Hepatocyte (in vitro differentiated cells): ENCODE measurements around the gene C5orf63. TPM values are rescaled to one million over a fixed set of nuclear protein-coding genes. Genes with fewer than 3 reads are reported as not detected.

Experiments used
- DNase-seq: peaks from one replicate; pipeline ENCODE4 v3.0.0-alpha.2; 2016; ENCODE audit warnings: low spot score
- H2AFZ ChIP-seq: fragments of 200-600 bp; sonication (generic); 2 replicates; pipeline ENCODE4 v1.6.0; 2016; ENCODE audit warnings: antibody characterized with exemption, mild to moderate bottlenecking
- H3K27ac ChIP-seq: fragments of 200-600 bp; sonication (generic); 2 replicates; pipeline ENCODE4 v1.5.1; 2016; ENCODE audit warnings: mild to moderate bottlenecking
- H3K27me3 ChIP-seq: fragments of 200-600 bp; sonication (generic); 2 replicates; pipeline ENCODE4 v1.6.1; 2016
- H3K36me3 ChIP-seq: fragments of 200-600 bp; sonication (generic); replicated peaks from 2 replicates; pipeline ENCODE4 v1.5.1; 2016; ENCODE audit warnings: low read depth; ENCODE audit not compliant: insufficient read depth
- H3K4me1 ChIP-seq: fragments of 200-600 bp; sonication (generic); 2 replicates; pipeline ENCODE4 v1.5.1; 2016; ENCODE audit warnings: mild to moderate bottlenecking, moderate library complexity; ENCODE audit not compliant: insufficient read depth
- H3K4me2 ChIP-seq: fragments of 200-600 bp; sonication (generic); 2 replicates; pipeline ENCODE4 v1.6.0; 2016
- H3K4me3 ChIP-seq: fragments of 200-600 bp; sonication (generic); 2 replicates; pipeline ENCODE4 v1.5.1; 2016; ENCODE audit warnings: mild to moderate bottlenecking
- H3K79me2 ChIP-seq: fragments of 200-600 bp; sonication (generic); 2 replicates; pipeline ENCODE4 v1.6.0; 2017; ENCODE audit warnings: mild to moderate bottlenecking
- H3K9me2 ChIP-seq: fragments of 200-600 bp; sonication (generic); replicated peaks from 2 replicates; pipeline ENCODE4 v1.6.0; 2017; ENCODE audit warnings: mild to moderate bottlenecking; ENCODE audit not compliant: insufficient read depth
- H3K9me3 ChIP-seq: fragments of 200-600 bp; sonication (generic); 2 replicates; pipeline ENCODE4 v1.5.1; 2016; ENCODE audit warnings: low read depth, mild to moderate bottlenecking
- H4K20me1 ChIP-seq: fragments of 200-600 bp; sonication (generic); 2 replicates; pipeline ENCODE4 v1.6.0; 2016; ENCODE audit warnings: mild to moderate bottlenecking; ENCODE audit not compliant: insufficient read depth, poor library complexity, severe bottlenecking
- EZH2 ChIP-seq: fragments of 200-600 bp; sonication (generic); IDR thresholded peaks from 2 replicates; pipeline ENCODE4 v1.6.1; 2016; ENCODE audit warnings: antibody characterized with exemption, mild to moderate bottlenecking, borderline replicate concordance
- EZH2phosphoT487 ChIP-seq: fragments of 200-600 bp; sonication (generic); IDR thresholded peaks from one replicate; pipeline ENCODE4 v1.6.1; 2018; ENCODE audit warnings: antibody characterized with exemption, mild to moderate bottlenecking, low read depth, moderate library complexity; ENCODE audit not compliant: unreplicated experiment, severe bottlenecking
- WGBS: methylation state at CpG from one replicate; pipeline ENCODE4 v1.1.6; 2016; ENCODE audit warnings: low lambda C conversion rate; ENCODE audit errors: missing lambda C conversion rate; 5-methylcytosine and 5-hydroxymethylcytosine counted together
- polyA plus RNA-seq: library from polyadenylated mRNA; unstranded; fragments of >200 nt; fragmentation: Nextera tagmentation; extraction: Ambion mirVana; gene quantifications from 2 replicates; pipeline ENCODE4 v1.2.1, GENCODE V29; 2016
- total RNA-seq: library from RNA; depleted of rRNA; stranded (reverse); fragments of >200 nt; gene quantifications from 2 replicates; pipeline ENCODE4 v1.2.3, GENCODE V29; 2014
- TF ChIP-seq, protein P1 (sequence below): fragments of 200-600 bp; sonication (generic); IDR thresholded peaks from 2 replicates; pipeline ENCODE4 v1.5.1; 2016; ENCODE audit warnings: antibody characterized with exemption, mild to moderate bottlenecking; ENCODE audit not compliant: poor library complexity

The C5orf63 gene
- total and polyA plus RNA-seq, 2 experiments from 2014 or later, result 0.23 to 1.7 TPM

DNA sequence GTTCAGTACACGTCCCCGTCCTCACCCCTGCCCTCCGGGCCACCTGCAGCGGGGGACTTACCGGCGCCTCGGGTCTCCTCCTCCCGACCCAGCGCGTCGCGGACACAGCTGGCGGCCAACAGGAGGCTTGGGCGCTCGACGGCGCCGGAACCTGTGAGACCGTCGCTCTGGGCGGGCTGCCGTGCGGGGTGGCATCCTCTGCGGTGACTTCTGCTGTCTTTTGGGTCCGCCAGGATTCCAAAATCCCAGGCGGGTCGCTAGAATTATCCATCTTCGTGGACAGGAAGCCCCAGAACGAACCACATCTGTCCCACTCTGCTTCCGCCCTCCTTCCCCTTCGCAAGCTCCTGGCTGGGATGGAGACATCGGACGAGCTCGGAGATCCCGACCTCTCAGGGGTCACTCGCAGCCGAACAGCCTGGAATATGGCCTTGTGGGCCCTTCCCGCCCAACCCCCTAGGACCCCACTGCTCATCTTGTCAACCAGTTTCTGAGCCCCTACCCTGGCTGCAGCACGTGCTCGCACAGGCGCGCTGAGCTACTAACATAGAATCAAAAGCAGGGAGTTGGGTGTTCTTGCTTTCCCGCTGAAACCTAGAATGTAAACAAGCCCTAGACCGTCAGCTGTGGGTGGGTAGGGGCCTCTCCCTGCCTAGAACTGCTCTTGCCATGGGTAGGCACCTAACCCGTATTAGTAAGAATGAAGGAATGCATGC lies 42.0 kb downstream of the C5orf63 start:
- TF ChIP-seq EZH2 (no peak), EZH2phosphoT487 (no peak)
- TF ChIP-seq, protein P1, sequence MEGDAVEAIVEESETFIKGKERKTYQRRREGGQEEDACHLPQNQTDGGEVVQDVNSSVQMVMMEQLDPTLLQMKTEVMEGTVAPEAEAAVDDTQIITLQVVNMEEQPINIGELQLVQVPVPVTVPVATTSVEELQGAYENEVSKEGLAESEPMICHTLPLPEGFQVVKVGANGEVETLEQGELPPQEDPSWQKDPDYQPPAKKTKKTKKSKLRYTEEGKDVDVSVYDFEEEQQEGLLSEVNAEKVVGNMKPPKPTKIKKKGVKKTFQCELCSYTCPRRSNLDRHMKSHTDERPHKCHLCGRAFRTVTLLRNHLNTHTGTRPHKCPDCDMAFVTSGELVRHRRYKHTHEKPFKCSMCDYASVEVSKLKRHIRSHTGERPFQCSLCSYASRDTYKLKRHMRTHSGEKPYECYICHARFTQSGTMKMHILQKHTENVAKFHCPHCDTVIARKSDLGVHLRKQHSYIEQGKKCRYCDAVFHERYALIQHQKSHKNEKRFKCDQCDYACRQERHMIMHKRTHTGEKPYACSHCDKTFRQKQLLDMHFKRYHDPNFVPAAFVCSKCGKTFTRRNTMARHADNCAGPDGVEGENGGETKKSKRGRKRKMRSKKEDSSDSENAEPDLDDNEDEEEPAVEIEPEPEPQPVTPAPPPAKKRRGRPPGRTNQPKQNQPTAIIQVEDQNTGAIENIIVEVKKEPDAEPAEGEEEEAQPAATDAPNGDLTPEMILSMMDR, result no peak
- peak; percentile 40 for DNase-seq
- H3K27ac ChIP-seq, result peak overlapping the region; percentile 36
- peaks cover 11% of the 10 kb centered on the region for H3K4me1 ChIP-seq
- 22% methylated on average over 45 of the region's 45 CpGs for WGBS
- no peaks in the 10 kb centered on the region for H3K9me3 ChIP-seq
- H3K4me2 ChIP-seq, result peak overlapping the region; percentile 92
- peak overlapping the region; percentile 83 for H2AFZ ChIP-seq
- H3K79me2 ChIP-seq, result no peaks in the 10 kb centered on the region
- H3K36me3 ChIP-seq, result no peaks in the 10 kb centered on the region
- no peaks in the 10 kb centered on the region for H4K20me1 ChIP-seq
- H3K27me3 ChIP-seq, result peaks cover 22% of the 10 kb centered on the region
- no peaks in the 10 kb centered on the region for H3K9me2 ChIP-seq
- peak overlapping the region; percentile 27 for H3K4me3 ChIP-seq

DNA sequence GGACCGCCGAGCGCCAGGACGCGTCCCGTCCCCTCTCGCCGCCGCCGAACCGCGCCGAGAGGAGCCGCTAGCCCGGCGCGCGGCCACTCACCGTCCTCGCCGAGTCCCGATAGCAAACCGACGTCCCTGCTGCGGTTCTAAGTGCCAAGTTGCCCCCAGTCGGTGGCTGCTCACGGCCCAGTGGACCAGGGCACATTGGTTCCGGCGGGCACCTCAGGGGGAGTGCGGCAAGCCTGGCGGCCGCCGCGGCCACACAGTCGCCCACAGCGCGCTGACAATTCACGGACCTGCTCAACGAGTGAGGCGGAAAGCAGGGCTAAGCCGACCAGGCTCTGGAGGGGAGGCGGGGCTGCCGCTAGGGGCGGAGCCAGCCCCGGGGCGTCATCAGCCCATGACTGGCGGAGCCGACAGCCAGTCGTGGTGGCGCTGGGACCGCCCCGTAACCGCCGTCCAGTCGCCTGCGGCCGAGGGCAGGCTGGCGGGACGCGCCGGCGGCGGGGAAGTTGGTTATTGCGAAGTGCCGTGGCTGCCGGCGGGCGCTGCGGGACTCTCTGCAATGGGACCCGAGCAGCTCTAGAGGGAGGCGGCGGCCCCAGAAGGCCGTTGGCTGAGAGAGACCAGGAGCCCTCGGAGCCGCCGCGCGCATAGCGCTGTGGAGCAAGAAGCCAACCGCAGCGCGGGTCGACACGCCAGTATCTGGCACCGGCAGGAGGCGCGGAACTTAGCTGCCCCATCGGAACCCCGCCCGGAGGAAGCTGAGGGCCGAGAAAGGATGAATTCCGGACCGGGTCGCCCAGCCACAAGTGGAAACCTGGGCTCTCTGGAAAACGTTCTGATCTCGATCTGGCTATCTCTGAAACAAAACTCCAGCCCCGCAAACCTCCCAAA lies 42.8 kb downstream of the C5orf63 start, which contains the start of gene MARCHF3:
TSS of gene MARCHF3 (minus strand) at position 300 of the 888 bp plus-strand sequence. CDS start 112,387 bp downstream, outside the sequence.
- peak; percentile 98 for DNase-seq
- H4K20me1 ChIP-seq, result no peaks in the 10 kb centered on the region
- H3K36me3 ChIP-seq, result no peaks in the 10 kb centered on the region
- H3K4me2 ChIP-seq, result peak within 1 kb of the TSS; percentile 92
- no peaks in the 10 kb centered on the region for H3K79me2 ChIP-seq
- WGBS, result 2% methylated on average over 97 of the region's 97 CpGs
- peaks cover 25% of the 10 kb centered on the region for H3K27me3 ChIP-seq
- peak within 1 kb of the TSS; percentile 65 for H3K27ac ChIP-seq
- H3K9me2 ChIP-seq, result no peaks in the 10 kb centered on the region
- no peaks in the 10 kb centered on the region for H3K9me3 ChIP-seq
- peak within 1 kb of the TSS; percentile 81 for H3K4me3 ChIP-seq
- peaks cover 11% of the 10 kb centered on the region for H3K4me1 ChIP-seq
- TF ChIP-seq, protein P1, result peak; percentile 26
- no peak for TF ChIP-seq EZH2
- H2AFZ ChIP-seq, result peak within 1 kb of the TSS; percentile 88

GRCh38 chr5:127029581-127030258 lies 43.6 kb downstream of the C5orf63 start:
- Histone ChIP-seq H2AFZ (peak overlapping the region; percentile 88), H3K27ac (peak overlapping the region; percentile 65), H3K27me3 (peaks cover 25% of the 10 kb centered on the region), H3K4me1 (peaks cover 11% of the 10 kb centered on the region), H3K4me2 (peak overlapping the region; percentile 92), H3K36me3 (no peaks in the 10 kb centered on the region), H3K4me3 (peak overlapping the region; percentile 81), H4K20me1 (no peaks in the 10 kb centered on the region), H3K9me2 (no peaks in the 10 kb centered on the region), H3K79me2 (no peaks in the 10 kb centered on the region), H3K9me3 (no peaks in the 10 kb centered on the region)
- WGBS, result under 1% methylated on average over 51 of the region's 51 CpGs
- DNase-seq, result peak; percentile 75
- TF ChIP-seq EZH2phosphoT487 (no peak), EZH2 (peak; percentile 88)
- TF ChIP-seq, protein P1, result peak; percentile 32
